Measurements from ENCODE around the gene CHMP2A.

DNA sequence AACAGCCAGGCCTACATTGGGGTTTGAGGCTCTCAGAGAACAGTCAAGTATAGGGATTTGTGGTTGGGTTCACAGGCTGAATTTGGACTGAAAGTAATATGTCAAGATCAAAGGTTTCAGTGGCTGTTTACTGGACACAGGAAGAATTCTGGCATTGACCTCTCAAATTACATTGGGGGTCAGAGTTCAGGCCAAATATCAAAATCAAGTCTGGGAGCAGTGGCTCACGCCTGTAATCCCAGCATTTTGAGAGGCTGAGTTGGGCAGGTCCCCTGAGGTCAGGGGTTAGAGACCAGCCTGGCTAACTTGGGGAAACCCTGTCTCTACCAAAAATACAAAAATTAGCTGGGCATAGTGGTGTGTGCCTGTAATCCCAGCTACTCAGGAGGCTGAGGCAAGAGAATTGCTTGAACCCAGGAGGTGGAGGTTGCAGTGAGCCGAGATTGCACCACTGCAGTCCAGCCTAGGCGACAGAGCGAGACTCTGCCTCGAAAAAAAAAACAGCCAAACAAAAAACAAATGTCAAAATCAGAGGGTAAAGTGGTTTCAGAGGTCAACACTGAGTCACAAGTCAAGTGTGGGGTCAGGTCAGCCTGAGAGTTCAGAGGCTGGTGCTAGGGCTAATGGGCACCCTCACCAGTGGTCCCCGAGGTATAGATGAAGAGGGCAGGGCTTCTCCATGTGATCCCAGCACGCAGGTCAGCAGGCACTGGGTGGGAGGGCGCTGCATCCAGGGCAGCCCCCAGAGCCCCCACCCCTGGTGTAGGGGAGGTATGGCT, 44.6 kb downstream of the CHMP2A start:
- TF ChIP-seq ZNF124 (CRISPR knock-in tag; IDR thresholded peaks at IDR 0.05) = no peak
- no peak for TF ChIP-seq ZNF136 (CRISPR knock-in tag; IDR thresholded peaks at IDR 0.05; ENCODE audit: low read depth)
- TF ChIP-seq BHLHE40 (IDR thresholded peaks at IDR 0.05; ENCODE audit: low read length) = no peak
- TF ChIP-seq, protein P1, sequence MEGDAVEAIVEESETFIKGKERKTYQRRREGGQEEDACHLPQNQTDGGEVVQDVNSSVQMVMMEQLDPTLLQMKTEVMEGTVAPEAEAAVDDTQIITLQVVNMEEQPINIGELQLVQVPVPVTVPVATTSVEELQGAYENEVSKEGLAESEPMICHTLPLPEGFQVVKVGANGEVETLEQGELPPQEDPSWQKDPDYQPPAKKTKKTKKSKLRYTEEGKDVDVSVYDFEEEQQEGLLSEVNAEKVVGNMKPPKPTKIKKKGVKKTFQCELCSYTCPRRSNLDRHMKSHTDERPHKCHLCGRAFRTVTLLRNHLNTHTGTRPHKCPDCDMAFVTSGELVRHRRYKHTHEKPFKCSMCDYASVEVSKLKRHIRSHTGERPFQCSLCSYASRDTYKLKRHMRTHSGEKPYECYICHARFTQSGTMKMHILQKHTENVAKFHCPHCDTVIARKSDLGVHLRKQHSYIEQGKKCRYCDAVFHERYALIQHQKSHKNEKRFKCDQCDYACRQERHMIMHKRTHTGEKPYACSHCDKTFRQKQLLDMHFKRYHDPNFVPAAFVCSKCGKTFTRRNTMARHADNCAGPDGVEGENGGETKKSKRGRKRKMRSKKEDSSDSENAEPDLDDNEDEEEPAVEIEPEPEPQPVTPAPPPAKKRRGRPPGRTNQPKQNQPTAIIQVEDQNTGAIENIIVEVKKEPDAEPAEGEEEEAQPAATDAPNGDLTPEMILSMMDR (CRISPR knock-in tag; IDR thresholded peaks at IDR 0.05) = no peak
